IPS DF 6.9 (cell line): ENCODE measurements around the gene IGF2BP2.

Experiments used
- DNase-seq: peaks from one replicate; pipeline ENCODE4 v3.0.0-alpha.2; 2013; ENCODE audit warnings: low read depth, low spot score
- H3K27ac ChIP-seq: one replicate; pipeline ENCODE4 v1.5.1; 2013; ENCODE audit warnings: low read length, control low read depth
- H3K27me3 ChIP-seq: 2 replicates; pipeline ENCODE4 v1.6.1; 2013; ENCODE audit warnings: mild to moderate bottlenecking, low read length; ENCODE audit not compliant: control insufficient read depth, insufficient read depth
- H3K36me3 ChIP-seq: 2 replicates; pipeline ENCODE4 v1.6.1; 2013; ENCODE audit warnings: low read length; ENCODE audit not compliant: control insufficient read depth, insufficient read depth
- H3K4me1 ChIP-seq: 2 replicates; pipeline ENCODE4 v1.6.1; 2013; ENCODE audit warnings: low read length; ENCODE audit not compliant: control insufficient read depth, insufficient read depth
- H3K4me3 ChIP-seq: 2 replicates; pipeline ENCODE4 v1.5.1; 2013; ENCODE audit warnings: mild to moderate bottlenecking, low read length
- H3K9me3 ChIP-seq: 2 replicates; pipeline ENCODE4 v1.6.1; 2013; ENCODE audit warnings: low read length, inconsistent platforms; ENCODE audit not compliant: control insufficient read depth, insufficient read depth
- WGBS: extraction: QIAGEN DNeasy Blood & Tissue Kit; methylation state at CpG from one replicate; pipeline ENCODE4 v1.1.7; 2013; ENCODE audit warnings: mixed read lengths, missing lambda C conversion rate; ENCODE audit not compliant: insufficient read length, insufficient coverage; 5-methylcytosine and 5-hydroxymethylcytosine counted together

The IGF2BP2 gene

DNA sequence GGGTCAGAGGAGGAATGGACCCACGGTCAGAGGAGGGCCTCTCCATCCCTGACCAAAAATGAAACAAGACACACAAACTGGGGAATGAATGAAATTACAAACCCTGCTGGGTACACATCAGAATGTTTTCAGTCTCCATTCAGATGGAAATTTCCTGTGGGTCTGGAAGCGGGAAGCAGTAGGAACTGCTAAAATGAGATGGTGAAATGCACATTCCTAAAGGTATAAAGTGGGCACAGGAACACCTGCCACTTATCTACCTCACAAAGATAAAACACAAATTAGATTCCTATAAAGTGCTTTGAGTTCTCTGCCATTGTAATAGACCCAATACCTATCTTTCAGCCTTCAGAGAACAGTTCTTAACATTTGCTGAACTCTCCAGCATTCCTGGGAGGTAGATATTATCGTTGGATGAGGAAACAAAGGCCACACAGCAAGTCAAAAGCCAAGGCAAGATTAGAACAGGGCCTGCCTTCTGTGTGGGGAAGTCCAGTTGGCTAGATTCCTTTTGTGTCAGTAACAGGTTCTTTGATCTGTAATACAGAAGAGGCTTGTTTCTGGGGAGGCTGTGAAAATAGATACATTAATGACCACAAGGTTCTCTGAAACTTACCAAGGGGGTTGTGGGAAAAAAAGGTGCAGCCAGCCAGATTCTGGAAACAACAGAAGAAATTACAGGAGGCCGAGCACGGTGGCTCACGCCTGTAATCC is 98.4 kb downstream of the IGF2BP2 start:
- no CpG with 5 or more reads among the region's 6 CpGs for WGBS
- H3K4me3 ChIP-seq, result no peak overlapping the region
- H3K27ac ChIP-seq, result no peak overlapping the region
- H3K9me3 ChIP-seq, result no peaks in the 10 kb centered on the region
- H3K4me1 ChIP-seq, result peaks cover 3% of the 10 kb centered on the region; the same call in 1 of the 2 replicates
- no peak for DNase-seq
- no peaks in the 10 kb centered on the region for H3K27me3 ChIP-seq
- H3K36me3 ChIP-seq, result no peaks in the 10 kb centered on the region

DNA sequence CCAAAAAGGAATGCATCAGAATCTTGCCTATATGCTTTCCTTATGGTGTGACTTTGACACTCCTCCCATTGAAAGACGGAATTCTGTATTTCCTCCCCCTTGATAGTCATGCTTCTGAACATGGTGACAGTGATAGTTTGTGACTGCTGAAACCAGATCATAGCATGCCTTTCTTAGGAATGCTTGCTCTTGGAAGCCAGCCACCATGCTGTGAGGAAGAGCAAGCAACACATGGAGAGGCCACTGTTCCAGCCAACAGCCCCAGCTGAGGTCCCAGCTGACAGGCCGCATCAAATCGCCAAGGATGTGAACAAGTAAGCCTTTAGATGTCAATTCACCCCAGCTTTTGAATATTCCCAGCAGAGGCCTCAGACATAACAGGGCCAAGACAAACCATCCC is 100.1 kb downstream of the IGF2BP2 start:
- Histone ChIP-seq H3K27me3 (no peaks in the 10 kb centered on the region), H3K27ac (no peak overlapping the region), H3K4me1 (peaks cover 3% of the 10 kb centered on the region; the same call in 1 of the 2 replicates), H3K9me3 (no peaks in the 10 kb centered on the region), H3K4me3 (no peak overlapping the region), H3K36me3 (no peaks in the 10 kb centered on the region)
- no peak for DNase-seq
- no CpG with 5 or more reads among the region's 3 CpGs for WGBS

DNA sequence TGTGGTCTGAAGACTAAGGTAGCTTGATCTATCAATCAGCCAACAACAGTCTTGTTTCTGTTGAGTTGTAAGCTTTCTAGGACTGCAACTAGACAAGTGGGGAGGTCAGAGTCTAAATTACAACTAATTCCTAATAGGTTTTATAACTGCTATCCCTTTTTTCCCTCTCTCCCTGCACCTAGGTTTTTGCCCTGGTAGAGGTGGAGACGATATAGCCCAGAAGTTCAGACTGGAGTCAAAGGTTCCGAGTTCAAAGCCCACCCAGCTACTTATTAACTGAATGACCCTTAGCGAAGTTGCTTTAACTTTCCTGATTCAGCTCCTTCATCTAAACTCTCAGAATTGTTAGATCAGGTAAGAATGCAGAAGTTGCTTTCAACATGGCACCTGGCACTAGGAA is 100.6 kb downstream of the IGF2BP2 start:
- no CpG with 5 or more reads among the region's 3 CpGs for WGBS
- no peak overlapping the region for H3K27ac ChIP-seq
- H3K4me1 ChIP-seq, result peaks cover 3% of the 10 kb centered on the region; the same call in 1 of the 2 replicates
- no peaks in the 10 kb centered on the region for H3K9me3 ChIP-seq
- no peak for DNase-seq
- no peak overlapping the region for H3K4me3 ChIP-seq
- no peaks in the 10 kb centered on the region for H3K36me3 ChIP-seq
- H3K27me3 ChIP-seq, result no peaks in the 10 kb centered on the region

- Histone ChIP-seq H3K4me1 (peaks cover 5% of the 10 kb centered on the region; the same call in 1 of the 2 replicates), H3K9me3 (no peaks in the 10 kb centered on the region), H3K4me3 (no peak overlapping the region), H3K27ac (no peak overlapping the region), H3K36me3 (no peaks in the 10 kb centered on the region), H3K27me3 (no peaks in the 10 kb centered on the region)
- no CpG with 5 or more reads among the region's 5 CpGs for WGBS
- no peak for DNase-seq
Observed at GRCh38 chr3:185722881-185723280, 102.0 kb downstream of the IGF2BP2 start.

GRCh38 chr3:185721970-185722369 is 102.9 kb downstream of the IGF2BP2 start:
- Histone ChIP-seq H3K27ac (no peak overlapping the region), H3K36me3 (no peaks in the 10 kb centered on the region), H3K4me3 (no peak overlapping the region), H3K27me3 (no peaks in the 10 kb centered on the region), H3K9me3 (no peaks in the 10 kb centered on the region), H3K4me1 (peaks cover 8% of the 10 kb centered on the region)
- WGBS, result no CpG with 5 or more reads among the region's 3 CpGs
- no peak for DNase-seq

DNA sequence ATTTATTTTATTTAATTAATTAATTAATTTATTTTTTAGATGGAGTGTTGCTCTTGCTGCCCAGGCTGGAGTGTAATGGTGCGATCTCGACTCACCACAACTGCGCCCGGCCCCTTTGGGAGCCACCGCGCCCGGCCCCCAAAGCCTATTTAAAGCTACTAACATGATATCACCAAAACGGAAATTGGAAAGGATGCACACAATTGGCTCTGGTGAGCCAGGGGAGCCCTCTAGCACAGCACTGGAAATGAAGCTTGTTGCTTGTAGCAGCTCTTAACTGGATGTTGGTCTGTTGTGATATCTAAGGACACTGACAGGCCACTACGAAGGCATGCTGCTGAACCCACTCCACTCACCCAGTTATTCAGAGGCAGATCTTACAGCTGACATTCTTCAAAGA is 104.5 kb downstream of the IGF2BP2 start:
- no peak overlapping the region for H3K4me3 ChIP-seq
- no CpG with 5 or more reads among the region's 9 CpGs for WGBS
- no peaks in the 10 kb centered on the region for H3K9me3 ChIP-seq
- no peak for DNase-seq
- peaks cover 9% of the 10 kb centered on the region for H3K4me1 ChIP-seq
- H3K36me3 ChIP-seq, result no peaks in the 10 kb centered on the region
- no peak overlapping the region for H3K27ac ChIP-seq
- H3K27me3 ChIP-seq, result no peaks in the 10 kb centered on the region

- Histone ChIP-seq H3K9me3 (no peaks in the 10 kb centered on the region), H3K27ac (no peak overlapping the region), H3K4me1 (peaks cover 10% of the 10 kb centered on the region), H3K4me3 (no peak overlapping the region), H3K36me3 (no peaks in the 10 kb centered on the region), H3K27me3 (no peaks in the 10 kb centered on the region)
- WGBS, result no CpG with 5 or more reads among the region's 7 CpGs
- no peak for DNase-seq
Observed at GRCh38 chr3:185718736-185719593, 105.9 kb downstream of the IGF2BP2 start.

GRCh38 chr3:185717627-185718402 is 107.0 kb downstream of the IGF2BP2 start:
- Histone ChIP-seq H3K36me3 (no peaks in the 10 kb centered on the region), H3K4me3 (no peak overlapping the region), H3K9me3 (no peaks in the 10 kb centered on the region), H3K27me3 (no peaks in the 10 kb centered on the region), H3K4me1 (peaks cover 11% of the 10 kb centered on the region), H3K27ac (no peak overlapping the region)
- DNase-seq, result no peak
- WGBS, result no CpG with 5 or more reads among the region's 9 CpGs

GRCh38 chr3:185717121-185717520 is 107.7 kb downstream of the IGF2BP2 start:
- peaks cover 11% of the 10 kb centered on the region for H3K4me1 ChIP-seq

GRCh38 chr3:185716436-185717108 is 108.3 kb downstream of the IGF2BP2 start:
- WGBS, result no CpG with 5 or more reads among the region's 8 CpGs
- DNase-seq, result no peak
- Histone ChIP-seq H3K4me3 (no peak overlapping the region), H3K9me3 (no peaks in the 10 kb centered on the region), H3K36me3 (no peaks in the 10 kb centered on the region), H3K27me3 (no peaks in the 10 kb centered on the region), H3K4me1 (peaks cover 14% of the 10 kb centered on the region), H3K27ac (no peak overlapping the region)

More at GRCh38 chr3:185717121-185717520, 107.7 kb downstream of the IGF2BP2 start:
- H3K4me3 ChIP-seq, result no peak overlapping the region
- DNase-seq, result no peak
- WGBS, result no CpG with 5 or more reads among the region's 4 CpGs
- H3K9me3 ChIP-seq, result no peaks in the 10 kb centered on the region
- no peak overlapping the region for H3K27ac ChIP-seq
- no peaks in the 10 kb centered on the region for H3K27me3 ChIP-seq
- H3K36me3 ChIP-seq, result no peaks in the 10 kb centered on the region
